Neural progenitor cell (in vitro differentiated cells): ENCODE results near the gene VCL.

Experiments used
- CTCF ChIP-seq: fragments of 200-600 bp; sonication (generic); IDR thresholded peaks from 2 replicates; pipeline ENCODE4 v1.5.1; 2017; ENCODE audit warnings: antibody characterized with exemption, mild to moderate bottlenecking
- EZH2 ChIP-seq: fragments of 200-600 bp; sonication (generic); IDR thresholded peaks from 2 replicates; pipeline ENCODE4 v1.6.1; 2017; ENCODE audit warnings: antibody characterized with exemption, mild to moderate bottlenecking, moderate library complexity

DNA sequence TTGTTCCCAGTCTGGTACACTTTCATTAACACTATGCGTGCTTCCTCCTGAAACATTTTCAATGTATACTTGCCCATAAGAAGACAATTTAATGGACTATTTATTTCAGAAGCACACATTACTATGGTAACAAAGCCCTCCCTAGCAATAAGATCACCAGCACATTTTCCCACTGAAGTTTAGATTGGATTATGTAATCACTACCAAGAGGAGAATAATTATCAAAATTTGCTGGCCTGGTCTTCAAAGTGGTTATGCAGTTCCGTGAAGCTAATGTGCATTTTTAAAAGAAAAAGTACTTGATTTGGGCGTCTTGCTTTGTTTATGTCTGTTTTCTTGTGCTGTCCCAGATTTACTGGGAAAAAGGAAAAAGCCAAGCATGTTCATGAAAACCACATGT lies 90.8 kb downstream of the VCL start:
- no peak for TF ChIP-seq CTCF
- no peak for TF ChIP-seq EZH2
